ENCODE data around the gene GREB1.

GRCh38 chr2:11665028-11665427 is 131.2 kb downstream of the GREB1 start:
- TF ChIP-seq, protein P1, sequence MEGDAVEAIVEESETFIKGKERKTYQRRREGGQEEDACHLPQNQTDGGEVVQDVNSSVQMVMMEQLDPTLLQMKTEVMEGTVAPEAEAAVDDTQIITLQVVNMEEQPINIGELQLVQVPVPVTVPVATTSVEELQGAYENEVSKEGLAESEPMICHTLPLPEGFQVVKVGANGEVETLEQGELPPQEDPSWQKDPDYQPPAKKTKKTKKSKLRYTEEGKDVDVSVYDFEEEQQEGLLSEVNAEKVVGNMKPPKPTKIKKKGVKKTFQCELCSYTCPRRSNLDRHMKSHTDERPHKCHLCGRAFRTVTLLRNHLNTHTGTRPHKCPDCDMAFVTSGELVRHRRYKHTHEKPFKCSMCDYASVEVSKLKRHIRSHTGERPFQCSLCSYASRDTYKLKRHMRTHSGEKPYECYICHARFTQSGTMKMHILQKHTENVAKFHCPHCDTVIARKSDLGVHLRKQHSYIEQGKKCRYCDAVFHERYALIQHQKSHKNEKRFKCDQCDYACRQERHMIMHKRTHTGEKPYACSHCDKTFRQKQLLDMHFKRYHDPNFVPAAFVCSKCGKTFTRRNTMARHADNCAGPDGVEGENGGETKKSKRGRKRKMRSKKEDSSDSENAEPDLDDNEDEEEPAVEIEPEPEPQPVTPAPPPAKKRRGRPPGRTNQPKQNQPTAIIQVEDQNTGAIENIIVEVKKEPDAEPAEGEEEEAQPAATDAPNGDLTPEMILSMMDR (IDR thresholded peaks at IDR 0.05) = no peak
- TF ChIP-seq EZH2 (IDR thresholded peaks at IDR 0.05; ENCODE audit: borderline replicate concordance, insufficient read depth, low read depth, low read length, poor library complexity, severe bottlenecking) = no peak

Data from B cell (primary cell).